ENCODE data around the gene PRKCH. TPM values are rescaled to one million over a fixed set of nuclear protein-coding genes. Genes with fewer than 3 reads are reported as not detected.

PRKCH gene
- total RNA-seq, 2 donors from 2014 or later: 24.6 to 73.6 TPM

DNA sequence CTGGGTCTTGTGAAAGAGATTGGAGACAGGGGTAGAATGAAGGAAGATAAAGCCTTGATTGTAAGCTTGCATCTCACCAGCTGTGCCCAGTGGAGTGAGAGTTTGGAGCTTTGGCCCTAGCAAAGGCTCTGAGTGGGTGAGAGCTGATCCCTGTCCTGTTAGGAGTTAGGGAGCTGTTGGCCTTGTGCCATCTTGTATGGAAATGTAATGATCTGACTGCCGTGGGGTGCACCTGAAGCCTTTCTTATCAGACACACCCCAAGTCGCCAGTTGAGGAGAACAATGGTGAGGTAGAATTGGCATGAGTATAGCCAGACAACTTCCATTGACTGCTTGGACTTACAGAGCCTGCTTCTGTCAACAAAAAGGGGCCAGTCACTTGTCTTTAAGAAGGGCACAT lies 130.1 kb downstream of the PRKCH start:
- H3K4me1 ChIP-seq (ENCODE audit: control insufficient read depth in 1 of 2, low read depth in 2 of 2): no peaks in the 10 kb centered on the region
- H3K27ac ChIP-seq: no peak overlapping the region
- ATAC-seq (ENCODE audit: insufficient number of reproducible peaks, low FRiP score, low read depth) (no peak), DNase-seq (ENCODE audit: low spot score) (no peak)
- H3K36me3 ChIP-seq: no peaks in the 10 kb centered on the region
- H3K9me3 ChIP-seq: no peaks in the 10 kb centered on the region
- no peak overlapping the region for H3K4me3 ChIP-seq
- no peaks in the 10 kb centered on the region for H3K27me3 ChIP-seq (replicated peaks; ENCODE audit: insufficient read depth)
- TF ChIP-seq, protein P1, sequence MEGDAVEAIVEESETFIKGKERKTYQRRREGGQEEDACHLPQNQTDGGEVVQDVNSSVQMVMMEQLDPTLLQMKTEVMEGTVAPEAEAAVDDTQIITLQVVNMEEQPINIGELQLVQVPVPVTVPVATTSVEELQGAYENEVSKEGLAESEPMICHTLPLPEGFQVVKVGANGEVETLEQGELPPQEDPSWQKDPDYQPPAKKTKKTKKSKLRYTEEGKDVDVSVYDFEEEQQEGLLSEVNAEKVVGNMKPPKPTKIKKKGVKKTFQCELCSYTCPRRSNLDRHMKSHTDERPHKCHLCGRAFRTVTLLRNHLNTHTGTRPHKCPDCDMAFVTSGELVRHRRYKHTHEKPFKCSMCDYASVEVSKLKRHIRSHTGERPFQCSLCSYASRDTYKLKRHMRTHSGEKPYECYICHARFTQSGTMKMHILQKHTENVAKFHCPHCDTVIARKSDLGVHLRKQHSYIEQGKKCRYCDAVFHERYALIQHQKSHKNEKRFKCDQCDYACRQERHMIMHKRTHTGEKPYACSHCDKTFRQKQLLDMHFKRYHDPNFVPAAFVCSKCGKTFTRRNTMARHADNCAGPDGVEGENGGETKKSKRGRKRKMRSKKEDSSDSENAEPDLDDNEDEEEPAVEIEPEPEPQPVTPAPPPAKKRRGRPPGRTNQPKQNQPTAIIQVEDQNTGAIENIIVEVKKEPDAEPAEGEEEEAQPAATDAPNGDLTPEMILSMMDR (IDR thresholded peaks at IDR 0.05): no peak

DNA sequence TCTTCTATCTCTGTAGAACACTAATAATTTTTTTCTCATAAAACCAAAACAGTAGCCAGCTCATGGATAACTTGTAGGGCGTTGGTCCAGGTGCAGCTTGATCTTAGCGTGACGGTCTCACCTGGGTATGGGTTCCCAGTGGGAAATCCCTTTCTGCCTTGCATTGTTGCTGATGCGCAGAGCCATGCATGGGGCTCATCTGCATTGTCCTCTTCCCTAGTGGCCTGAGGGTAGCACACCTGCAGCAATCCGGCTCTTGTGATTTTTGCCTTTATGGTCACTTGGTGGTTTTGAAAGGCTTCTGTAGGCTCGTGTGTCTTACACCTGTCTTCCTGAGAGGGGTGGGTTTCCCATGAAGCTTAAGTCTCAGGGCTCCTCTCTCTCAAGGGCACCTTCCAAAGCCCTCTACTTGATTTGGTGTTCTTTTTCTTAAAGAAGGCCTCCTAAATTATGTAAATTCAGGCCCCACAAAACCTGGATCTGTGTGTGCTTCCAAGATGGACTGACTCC lies 130.6 kb downstream of the PRKCH start:
- ATAC-seq (ENCODE audit: insufficient number of reproducible peaks, low FRiP score, low read depth): no peak
- Histone ChIP-seq H3K4me3 (no peak overlapping the region), H3K27ac (no peak overlapping the region), H3K27me3 (replicated peaks; ENCODE audit: insufficient read depth) (no peaks in the 10 kb centered on the region), H3K4me1 (ENCODE audit: control insufficient read depth in 1 of 2, low read depth in 2 of 2) (no peaks in the 10 kb centered on the region), H3K9me3 (no peaks in the 10 kb centered on the region), H3K36me3 (no peaks in the 10 kb centered on the region)
- no peak for DNase-seq (ENCODE audit: low spot score)
- TF ChIP-seq, protein P1 (IDR thresholded peaks at IDR 0.05): no peak

DNA sequence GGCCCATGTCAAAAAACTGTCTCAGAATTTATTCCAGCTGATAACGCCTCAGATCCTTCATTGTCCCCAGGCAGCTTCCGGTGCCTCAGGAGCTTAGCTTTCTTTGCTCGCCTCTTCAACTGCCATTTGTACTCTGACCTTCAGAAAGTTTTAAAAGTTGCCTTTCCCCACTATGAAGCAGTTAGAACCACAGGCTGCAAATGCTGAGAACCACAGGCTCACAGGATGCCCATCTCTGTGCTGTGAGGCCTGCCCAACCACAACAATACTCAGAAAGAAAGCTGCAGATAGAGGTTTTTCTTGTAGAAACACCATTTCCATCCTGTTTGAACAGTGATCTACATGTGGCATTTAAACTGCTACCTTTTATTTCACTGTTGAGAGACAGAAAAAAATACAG lies 131.1 kb downstream of the PRKCH start:
- TF ChIP-seq, protein P1 (IDR thresholded peaks at IDR 0.05): no peak
- no peak for ATAC-seq (ENCODE audit: insufficient number of reproducible peaks, low FRiP score, low read depth)
- no peak for DNase-seq (ENCODE audit: low spot score)

DNA sequence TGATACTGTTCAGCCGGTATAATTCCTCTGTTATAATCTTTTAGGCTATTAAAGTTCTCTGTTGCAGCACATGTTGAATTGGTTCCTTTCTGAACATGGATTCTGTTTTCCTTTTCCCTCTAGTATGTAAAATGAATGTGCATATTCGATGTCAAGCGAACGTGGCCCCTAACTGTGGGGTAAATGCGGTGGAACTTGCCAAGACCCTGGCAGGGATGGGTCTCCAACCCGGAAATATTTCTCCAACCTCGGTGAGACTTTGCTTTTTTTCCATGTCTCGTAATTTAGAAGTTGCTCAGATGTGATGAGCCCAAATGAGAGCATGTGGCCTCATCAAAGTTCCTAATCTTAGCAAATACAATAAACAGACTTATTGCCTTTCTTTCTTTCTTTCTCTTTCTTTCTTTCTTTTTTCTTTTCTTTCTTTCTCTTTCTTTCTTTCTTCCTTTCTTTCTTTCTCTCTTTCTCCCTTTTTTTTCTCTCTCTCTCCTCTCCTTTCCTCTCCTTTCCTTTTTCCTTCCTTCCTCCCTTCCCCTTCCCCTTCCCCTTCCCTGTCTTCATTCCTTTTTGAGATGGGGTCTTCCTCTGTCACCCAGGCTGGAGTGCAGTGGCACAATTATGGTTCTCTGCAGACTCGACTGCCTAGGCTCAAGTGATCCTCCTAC lies 131.9 kb downstream of the PRKCH start:
- no peaks in the 10 kb centered on the region for H3K4me1 ChIP-seq (ENCODE audit: control insufficient read depth in 1 of 2, low read depth in 2 of 2)
- no peak for ATAC-seq (ENCODE audit: insufficient number of reproducible peaks, low FRiP score, low read depth)
- no peaks in the 10 kb centered on the region for H3K36me3 ChIP-seq
- no peak for DNase-seq (ENCODE audit: low spot score)
- H3K4me3 ChIP-seq: no peak overlapping the region
- TF ChIP-seq, protein P1 (IDR thresholded peaks at IDR 0.05): no peak
- no peaks in the 10 kb centered on the region for H3K9me3 ChIP-seq
- H3K27ac ChIP-seq: no peak overlapping the region
- H3K27me3 ChIP-seq (replicated peaks; ENCODE audit: insufficient read depth): no peaks in the 10 kb centered on the region

More for the DNA sequence above, 131.1 kb downstream of the PRKCH start:
- Histone ChIP-seq H3K36me3 (no peaks in the 10 kb centered on the region), H3K27me3 (replicated peaks; ENCODE audit: insufficient read depth) (no peaks in the 10 kb centered on the region), H3K27ac (no peak overlapping the region), H3K4me3 (no peak overlapping the region), H3K9me3 (no peaks in the 10 kb centered on the region), H3K4me1 (ENCODE audit: control insufficient read depth in 1 of 2, low read depth in 2 of 2) (no peaks in the 10 kb centered on the region)

- Histone ChIP-seq H3K27ac (no peak overlapping the region), H3K4me1 (ENCODE audit: control insufficient read depth in 1 of 2, low read depth in 2 of 2) (no peaks in the 10 kb centered on the region), H3K9me3 (no peaks in the 10 kb centered on the region), H3K4me3 (no peak overlapping the region), H3K36me3 (no peaks in the 10 kb centered on the region), H3K27me3 (replicated peaks; ENCODE audit: insufficient read depth) (no peaks in the 10 kb centered on the region)
- no peak for DNase-seq (ENCODE audit: low spot score)
- TF ChIP-seq, protein P1 (IDR thresholded peaks at IDR 0.05): no peak
- ATAC-seq (ENCODE audit: insufficient number of reproducible peaks, low FRiP score, low read depth): no peak
Measured at GRCh38 chr14:61454545-61454944, 133.2 kb downstream of the PRKCH start.

All from thoracic aorta (tissue), 2 donors.